Activated CD8-positive, alpha-beta memory T cell treated with anti-CD3 and anti-CD28 coated beads, Interleukin-2, amount 50 U/mL, for 24 hours (primary cell): Measurements from ENCODE around the gene STK10.

Experiments used
- DNase-seq: peaks from one replicate; pipeline ENCODE4 v3.0.0-alpha.2; 2020; ENCODE audit errors: extremely low read depth

The STK10 gene

GRCh38 chr5:172089298-172090117 lies 98.5 kb downstream of the STK10 start:
- DNase-seq: no peak

DNA sequence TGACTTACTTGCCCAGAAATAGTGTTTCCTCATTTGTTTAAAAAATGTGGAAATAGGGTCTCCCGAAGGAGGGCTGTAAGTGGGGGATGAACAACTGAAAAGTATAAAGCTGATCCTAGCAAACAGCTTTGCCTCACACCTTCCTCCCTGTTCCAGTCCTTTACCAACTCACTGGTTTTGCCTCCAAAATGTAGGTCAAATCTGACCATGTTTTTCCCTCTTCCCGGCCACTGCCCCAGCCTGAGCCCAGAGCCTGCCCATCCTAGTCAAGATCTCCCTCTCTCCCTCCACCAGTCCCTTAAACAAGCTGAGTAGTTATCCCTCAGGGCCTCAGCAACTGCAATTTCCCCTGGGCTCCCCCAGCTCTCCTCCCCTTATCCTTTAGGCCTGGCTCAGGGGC lies 99.2 kb downstream of the STK10 start:
- no peak for DNase-seq

GRCh38 chr5:172086194-172086975 lies 101.6 kb downstream of the STK10 start:
- no peak for DNase-seq

DNA sequence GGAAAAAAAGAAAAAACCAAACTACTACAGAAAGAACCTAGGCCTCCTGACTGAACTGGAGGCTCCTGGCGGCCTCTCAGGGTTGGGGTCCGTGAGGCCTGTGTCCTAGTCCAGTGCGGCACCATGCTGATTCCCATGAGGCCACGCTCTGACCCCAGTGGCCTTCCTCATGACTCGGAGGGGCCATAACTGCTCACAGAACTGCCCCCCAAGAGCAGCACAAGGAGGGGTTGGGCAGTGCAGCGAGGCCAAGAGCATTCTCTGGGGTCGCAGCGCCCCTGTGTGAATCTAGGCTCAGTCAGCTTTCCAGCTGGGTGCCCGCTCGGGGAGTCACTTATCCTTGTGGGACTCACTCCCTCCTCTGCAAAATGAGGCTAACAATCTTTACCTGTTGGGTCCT lies 102.3 kb downstream of the STK10 start:
- no peak for DNase-seq

DNA sequence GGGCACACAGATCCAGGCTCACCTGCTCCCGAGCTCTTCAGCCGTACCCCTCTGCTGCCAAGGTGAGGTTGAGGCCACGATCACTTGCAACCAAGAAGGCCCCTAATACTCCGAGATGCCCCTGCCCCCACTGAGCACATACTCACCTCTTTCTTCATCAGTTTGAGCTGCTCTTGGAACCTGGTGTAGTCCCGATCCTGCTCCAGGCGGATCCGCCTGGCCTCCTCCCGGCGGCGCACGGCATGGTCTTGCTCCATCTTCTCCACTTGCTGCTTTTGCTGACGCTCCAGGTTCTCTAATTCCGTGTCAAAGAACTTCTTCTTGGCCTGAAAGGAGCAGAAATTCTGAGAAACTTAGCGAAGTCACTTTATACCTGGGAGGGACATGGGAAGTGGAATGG lies 105.8 kb downstream of the STK10 start:
- DNase-seq: no peak

DNA sequence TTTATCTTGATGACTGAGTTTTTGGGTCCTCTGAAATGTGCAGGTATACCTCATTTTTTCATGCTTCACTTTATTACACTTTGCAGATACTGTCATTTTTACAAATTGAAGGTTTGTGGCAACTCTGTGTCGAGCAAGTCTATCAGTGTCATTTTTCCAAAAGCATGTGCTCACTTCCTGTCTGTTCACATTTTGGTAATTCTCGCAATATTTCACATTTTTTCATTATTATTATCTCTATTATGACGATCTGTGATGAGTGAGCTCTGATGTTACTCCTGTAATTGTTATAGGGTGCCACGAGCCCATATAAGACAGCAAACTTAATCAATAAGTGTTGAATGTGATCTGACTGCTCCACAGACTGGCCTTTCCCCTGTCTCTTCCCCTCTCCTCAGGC lies 108.1 kb downstream of the STK10 start:
- DNase-seq: no peak

DNA sequence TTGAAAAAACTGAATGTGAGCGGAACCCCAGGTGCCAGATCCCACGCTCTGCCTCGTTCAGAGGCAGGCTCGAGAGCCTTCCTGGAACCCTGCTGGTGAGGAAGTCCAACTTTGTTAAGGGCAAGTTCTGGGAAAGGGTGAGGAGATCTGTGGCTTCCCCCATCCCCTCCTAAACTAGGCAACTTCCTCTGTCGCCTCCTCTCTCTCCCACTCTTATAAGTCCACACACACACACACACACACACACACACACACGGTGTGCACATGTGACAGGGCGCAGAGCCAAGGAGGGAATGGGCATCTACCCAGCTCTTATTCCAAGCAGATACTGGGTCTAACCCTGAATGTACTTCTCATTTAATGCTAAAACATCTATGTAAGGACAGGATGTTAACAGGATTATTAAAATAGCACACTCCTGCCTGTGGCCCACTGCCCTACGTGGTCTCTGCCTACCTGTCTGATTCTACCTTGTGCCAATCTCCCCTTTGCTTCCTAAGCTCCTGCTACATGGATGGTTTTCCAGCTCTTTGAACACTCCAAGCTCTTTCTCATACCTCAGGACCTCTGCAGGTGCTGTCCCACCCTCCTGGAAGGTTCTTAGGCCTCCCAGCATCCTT lies 109.2 kb downstream of the STK10 start:
- no peak for DNase-seq

DNA sequence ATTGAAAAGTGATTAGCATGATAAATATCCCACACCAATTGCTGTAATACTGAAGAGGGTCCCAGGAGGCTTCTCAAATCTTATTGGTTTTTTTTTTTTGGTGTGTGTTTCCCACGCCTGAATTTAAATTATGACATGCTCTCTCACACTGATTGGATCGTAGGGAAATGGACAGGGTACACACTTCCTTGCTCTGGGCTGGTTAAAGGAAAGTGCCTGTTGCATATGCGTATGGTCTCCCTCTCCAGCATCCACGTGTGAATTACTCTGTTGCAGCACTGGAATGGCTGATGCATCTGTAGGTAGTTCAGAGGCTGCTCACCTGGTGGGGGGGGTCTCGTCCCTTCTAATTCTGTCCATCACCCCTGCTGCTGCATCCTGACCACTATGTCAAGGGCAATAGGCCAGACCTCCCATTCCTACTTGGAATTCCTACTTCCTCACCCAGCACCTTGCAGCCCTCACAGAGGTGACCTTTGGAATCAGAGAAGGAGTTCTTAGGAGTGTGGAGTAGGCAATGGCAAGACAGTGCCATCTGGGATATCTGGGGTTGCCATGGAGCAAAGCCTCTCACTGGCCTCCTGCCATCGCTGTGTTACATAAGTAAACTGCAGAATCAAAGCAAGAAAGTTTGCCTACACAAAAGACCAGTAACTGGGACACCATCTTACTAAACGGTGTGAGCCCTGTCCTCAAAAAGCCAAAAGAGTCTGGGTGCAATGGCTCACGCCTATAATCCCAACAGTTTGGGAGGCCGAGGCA lies 110.2 kb downstream of the STK10 start:
- DNase-seq: no peak

GRCh38 chr5:172076761-172077244 lies 111.2 kb downstream of the STK10 start:
- no peak for DNase-seq

- no peak for DNase-seq
Observed at GRCh38 chr5:172075656-172076055, 112.4 kb downstream of the STK10 start.

DNA sequence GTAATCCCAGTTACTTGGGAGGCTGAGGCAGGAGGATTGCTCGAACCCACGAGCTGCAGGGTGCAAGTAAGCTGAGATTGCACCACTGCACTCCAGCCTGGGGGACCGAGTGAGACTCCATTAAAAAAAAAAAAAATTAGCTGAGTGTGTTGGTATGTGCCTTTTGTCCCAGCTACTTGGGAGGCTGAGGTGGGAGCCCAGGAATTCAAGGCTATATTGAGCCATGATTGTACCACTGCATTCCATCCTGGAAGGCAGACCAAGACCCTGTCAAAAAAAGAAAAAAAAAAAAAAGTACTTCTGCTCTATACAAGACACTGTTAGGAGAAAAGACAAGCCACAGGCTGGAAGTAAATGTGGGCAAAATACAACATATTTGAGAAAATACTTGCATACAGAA lies 113.1 kb downstream of the STK10 start:
- no peak for DNase-seq

- DNase-seq: no peak
Observed at GRCh38 chr5:172071309-172071875, 116.6 kb downstream of the STK10 start.

DNA sequence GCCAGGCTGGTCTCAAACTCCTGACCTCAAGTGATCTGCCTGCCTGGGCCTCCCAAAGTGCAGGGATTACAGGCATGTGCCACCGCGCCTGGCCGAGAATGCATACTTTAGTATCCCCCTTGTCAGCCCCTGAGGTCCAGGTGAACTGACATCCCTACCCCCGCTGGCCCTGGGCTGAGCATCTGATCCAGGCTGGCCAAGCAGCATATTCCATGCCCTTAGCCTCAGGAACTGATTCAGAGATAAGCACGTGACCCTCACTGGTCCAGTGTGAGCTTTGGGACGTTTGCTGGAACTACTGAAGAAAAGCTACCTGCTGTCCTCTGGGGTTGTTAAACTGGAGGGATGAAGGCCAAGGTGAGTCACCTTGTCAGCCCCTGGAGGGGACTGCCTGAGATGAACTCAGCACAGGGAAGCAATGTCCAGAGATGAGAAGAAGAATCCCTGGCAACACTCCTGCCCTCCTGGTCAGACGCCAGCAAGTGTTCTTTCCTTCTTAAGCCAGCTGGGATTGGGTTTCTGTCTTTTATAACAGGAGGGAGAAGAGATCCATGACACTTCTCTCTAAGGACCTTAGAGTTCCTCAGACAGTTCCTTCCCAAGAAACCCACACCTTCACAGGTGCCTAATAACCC lies 122.5 kb downstream of the STK10 start:
- no peak for DNase-seq

GRCh38 chr5:172064766-172065165 lies 123.3 kb downstream of the STK10 start:
- DNase-seq: no peak

GRCh38 chr5:172064358-172064757 lies 123.7 kb downstream of the STK10 start:
- no peak for DNase-seq

GRCh38 chr5:172063463-172064235 lies 124.4 kb downstream of the STK10 start:
- no peak for DNase-seq

- DNase-seq: no peak
Observed at GRCh38 chr5:172059661-172060100, 128.3 kb downstream of the STK10 start.

- DNase-seq: no peak
Observed at GRCh38 chr5:172058088-172058487, 129.9 kb downstream of the STK10 start.

DNA sequence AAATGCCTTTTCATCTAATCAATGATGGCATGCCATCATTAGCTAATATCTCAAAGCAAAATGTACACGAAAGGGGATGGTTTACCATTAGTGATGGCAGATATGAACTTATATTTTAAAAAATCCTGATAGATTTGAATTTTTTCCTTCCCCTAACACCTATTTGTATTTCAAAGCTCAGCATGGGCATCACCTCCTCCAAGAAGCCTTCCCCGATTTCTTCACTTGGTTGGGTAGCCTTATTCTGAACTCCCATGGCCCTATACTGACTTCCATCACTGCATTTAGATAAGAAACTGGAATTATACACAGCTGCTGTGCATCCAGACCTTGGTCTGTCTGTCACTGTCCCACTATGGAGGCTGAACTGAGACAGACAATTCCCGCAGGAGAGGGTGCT lies 132.0 kb downstream of the STK10 start:
- no peak for DNase-seq

- DNase-seq: no peak
Observed at GRCh38 chr5:172055421-172055820, 132.6 kb downstream of the STK10 start.
